Measurements from ENCODE around the gene CXorf49.
A peak's percentile ranks its signal among the peaks of the same experiment; 100 is the strongest.

Gene CXorf49

GRCh38 chrX:71671938-71672337 lies 46.1 kb downstream of the CXorf49 start:
- DNase-seq (ENCODE audit: low spot score): no peak

GRCh38 chrX:71671043-71671780 lies 46.9 kb downstream of the CXorf49 start:
- DNase-seq (ENCODE audit: low spot score): no peak

GRCh38 chrX:71669947-71670346 lies 48.1 kb downstream of the CXorf49 start:
- DNase-seq (ENCODE audit: low spot score): peak; percentile 26

- DNase-seq (ENCODE audit: low spot score): no peak
Observed at GRCh38 chrX:71669492-71669891, 48.6 kb downstream of the CXorf49 start.

- no peak for DNase-seq (ENCODE audit: low spot score)
Observed at GRCh38 chrX:71668248-71668595, 49.9 kb downstream of the CXorf49 start.

- no peak for DNase-seq (ENCODE audit: low spot score)
Observed at GRCh38 chrX:71667328-71668247, 50.5 kb downstream of the CXorf49 start, which contains the start of gene LOC101059915. TSS of gene LOC101059915 (plus strand) at chrX:71667546.

- DNase-seq (ENCODE audit: low spot score): no peak
Observed at GRCh38 chrX:71666240-71667223, 51.6 kb downstream of the CXorf49 start.

GRCh38 chrX:71665747-71666146 lies 52.3 kb downstream of the CXorf49 start:
- DNase-seq (ENCODE audit: low spot score): no peak

- no peak for DNase-seq (ENCODE audit: low spot score)
Observed at GRCh38 chrX:71664889-71665491, 53.1 kb downstream of the CXorf49 start.
